WTC11 (cell line): ENCODE results near the gene R3HDM4. TPM values are rescaled to one million over a fixed set of nuclear protein-coding genes. Genes with fewer than 3 reads are reported as not detected.

Experiments
- ATAC-seq: fragments of 200-7000 bp; cut with Tn5 transposase; 2 replicates; pipeline ENCODE4 v1.10.0; 2021; ENCODE audit warnings: mild to moderate bottlenecking, moderate library complexity
- CTCF ChIA-PET: fragments of 300-600 bp; sonication (Branson Sonifier 250); formaldehyde crosslinking; loops from one replicate; lab custom pipeline; 2021; ENCODE audit warnings: antibody characterized with exemption; lab: Charles Lee
- POLR2A ChIA-PET: fragments of 350-600 bp; sonication (Branson Sonifier 250); formaldehyde crosslinking; loops from one replicate; lab custom pipeline; 2021; ENCODE audit warnings: antibody characterized with exemption; lab: Charles Lee
- DNase-seq: peaks from one replicate; pipeline ENCODE4 v3.0.0; 2021; ENCODE audit warnings: low spot score
- H3K27ac Mint-ChIP-seq: 2 replicates; pipeline ENCODE4 v1.8.0; 2021; ENCODE audit warnings: mixed read lengths
- H3K27me3 Mint-ChIP-seq: 2 replicates; pipeline ENCODE4 v1.8.0; 2021; ENCODE audit warnings: low read depth, mild to moderate bottlenecking, moderate library complexity, mixed read lengths
- H3K36me3 Mint-ChIP-seq: 2 replicates; pipeline ENCODE4 v1.8.0; 2021; ENCODE audit warnings: mixed read lengths
- H3K4me1 Mint-ChIP-seq: 2 replicates; pipeline ENCODE4 v1.8.0; 2022; ENCODE audit warnings: mixed read lengths
- H3K4me3 Mint-ChIP-seq: 2 replicates; pipeline ENCODE4 v1.8.0; 2021; ENCODE audit warnings: mild to moderate bottlenecking, moderate library complexity, mixed read lengths
- H3K9me3 Mint-ChIP-seq: 2 replicates; pipeline ENCODE4 v1.8.0; 2021; ENCODE audit warnings: mixed read lengths
- ETV6 ChIP-seq: sonication (generic); formaldehyde crosslinking; IDR thresholded peaks from 2 replicates; pipeline ENCODE4 v1.8.1; 2022; ENCODE audit warnings: mild to moderate bottlenecking, missing genetic modification reagents
- FOXK1 ChIP-seq: sonication (generic); formaldehyde crosslinking; IDR thresholded peaks from 2 replicates; pipeline ENCODE4 v1.8.0; 2022; ENCODE audit warnings: mild to moderate bottlenecking, moderate library complexity, missing genetic modification reagents
- HMGA2 ChIP-seq: fragments of 250-450 bp; sonication (Bioruptor Pico); IDR thresholded peaks from 2 replicates; pipeline ENCODE4 v1.4.0; 2021; ENCODE audit warnings: mild to moderate bottlenecking, moderate library complexity
- NR1H2 ChIP-seq: sonication (generic); formaldehyde crosslinking; IDR thresholded peaks from 2 replicates; pipeline ENCODE4 v1.9.0; 2021; ENCODE audit warnings: mild to moderate bottlenecking, moderate library complexity, missing genetic modification reagents
- PRRX2 ChIP-seq: fragments of 250-450 bp; sonication (Bioruptor Pico); IDR thresholded peaks from 2 replicates; pipeline ENCODE4 v1.8.0; 2021; ENCODE audit warnings: mild to moderate bottlenecking
- RELA ChIP-seq: sonication (generic); formaldehyde crosslinking; IDR thresholded peaks from 2 replicates; pipeline ENCODE4 v1.8.1; 2022; ENCODE audit warnings: missing genetic modification reagents, mild to moderate bottlenecking, borderline replicate concordance
- TCF7 ChIP-seq: sonication (generic); formaldehyde crosslinking; IDR thresholded peaks from 2 replicates; pipeline ENCODE4 v1.8.0; 2022; ENCODE audit warnings: mild to moderate bottlenecking, low read depth, missing genetic modification reagents, moderate library complexity
- TEAD4 ChIP-seq: sonication (generic); formaldehyde crosslinking; IDR thresholded peaks from 2 replicates; pipeline ENCODE4 v1.8.0; 2022; ENCODE audit warnings: mild to moderate bottlenecking, missing genetic modification reagents
- TP53 ChIP-seq: sonication (generic); formaldehyde crosslinking; IDR thresholded peaks from 2 replicates; pipeline ENCODE4 v1.8.1; 2023; ENCODE audit warnings: mild to moderate bottlenecking, missing genetic modification reagents
- ZNF317 ChIP-seq: sonication (generic); formaldehyde crosslinking; IDR thresholded peaks from 2 replicates; pipeline ENCODE4 v1.8.1; 2023; ENCODE audit warnings: low read depth, mild to moderate bottlenecking, moderate library complexity, missing genetic modification reagents, borderline replicate concordance
- ZNF416 ChIP-seq: fragments of 250-450 bp; sonication (Bioruptor Pico); IDR thresholded peaks from 2 replicates; pipeline ENCODE4 v1.9.0; 2021; ENCODE audit warnings: mild to moderate bottlenecking, inconsistent platforms
- ZNF423 ChIP-seq: fragments of 250-450 bp; sonication (Bioruptor Pico); IDR thresholded peaks from 2 replicates; pipeline ENCODE4 v2.1.2; 2022; ENCODE audit warnings: mild to moderate bottlenecking, moderate library complexity
- total RNA-seq: library from RNA; stranded (reverse); gene quantifications from 3 replicates; pipeline ENCODE4 v1.2.3, GENCODE V29; 2021
- TF ChIP-seq, protein P1 (sequence below): sonication (generic); formaldehyde crosslinking; IDR thresholded peaks from 2 replicates; pipeline ENCODE4 v1.8.1; 2023; ENCODE audit warnings: mild to moderate bottlenecking, missing genetic modification reagents, moderate library complexity
- TF ChIP-seq, protein P2 (sequence below): sonication (generic); formaldehyde crosslinking; IDR thresholded peaks from 2 replicates; pipeline ENCODE4 v1.8.1; 2022; ENCODE audit warnings: low read depth, missing genetic modification reagents, borderline replicate concordance
- TF ChIP-seq, protein P3 (sequence below): sonication (generic); formaldehyde crosslinking; IDR thresholded peaks from 2 replicates; pipeline ENCODE4 v1.8.0; 2023; ENCODE audit warnings: mild to moderate bottlenecking, missing genetic modification reagents
- TF ChIP-seq, protein P4 (sequence below): sonication (generic); formaldehyde crosslinking; IDR thresholded peaks from 2 replicates; pipeline ENCODE4 v1.8.0; 2022; ENCODE audit warnings: mild to moderate bottlenecking, missing genetic modification reagents
- TF ChIP-seq, protein P5 (sequence below): sonication (generic); formaldehyde crosslinking; IDR thresholded peaks from 2 replicates; pipeline ENCODE4 v1.8.1; 2023; ENCODE audit warnings: mild to moderate bottlenecking, missing genetic modification reagents
- TF ChIP-seq, protein P6 (sequence below): fragments of 250-450 bp; sonication (Bioruptor Pico); IDR thresholded peaks from 2 replicates; pipeline ENCODE4 v1.9.0; 2021; ENCODE audit warnings: moderate library complexity, mild to moderate bottlenecking, inconsistent platforms, borderline replicate concordance
- TF ChIP-seq, protein P7 (sequence below): sonication (generic); formaldehyde crosslinking; conservative IDR thresholded peaks from 2 replicates; pipeline ENCODE4 v1.8.1; 2022; ENCODE audit warnings: mild to moderate bottlenecking, missing genetic modification reagents

Gene R3HDM4
- total RNA-seq, 1 experiment from 2014 or later = 99.5 TPM

DNA sequence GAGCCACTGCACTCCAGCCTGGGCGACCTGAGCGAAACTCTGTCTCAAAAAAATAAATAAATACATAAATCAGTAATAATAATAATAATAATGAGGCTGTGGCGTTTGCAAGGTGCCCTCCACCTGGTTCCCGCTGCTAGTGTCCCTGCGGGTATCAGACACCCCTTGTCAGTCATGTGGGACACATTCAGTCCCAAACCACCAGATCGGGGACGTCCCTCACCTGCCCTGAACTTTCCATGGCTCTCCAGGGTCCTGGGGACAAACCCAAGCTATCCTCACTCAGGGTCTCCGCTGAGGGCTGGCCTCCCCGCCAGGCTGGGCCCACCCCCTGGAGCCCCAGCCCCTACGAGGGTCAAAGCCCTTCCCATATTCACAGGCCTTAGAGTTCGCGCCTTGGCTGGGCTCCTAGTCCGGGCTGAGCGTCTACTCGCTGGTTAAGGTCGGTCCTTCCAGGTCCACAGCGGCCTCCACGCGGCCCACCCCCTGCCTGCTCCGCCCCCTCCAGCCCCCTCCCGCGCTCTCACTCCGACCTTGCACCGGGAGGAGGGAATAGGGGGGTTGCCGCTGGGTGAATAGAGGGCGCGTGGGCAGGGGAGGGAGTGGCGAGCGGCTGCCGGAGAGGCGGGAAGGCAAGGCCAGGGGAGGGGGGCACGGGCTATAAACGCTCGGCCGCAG is 3.8 kb upstream of the R3HDM4 start:
- TF ChIP-seq, protein P1, sequence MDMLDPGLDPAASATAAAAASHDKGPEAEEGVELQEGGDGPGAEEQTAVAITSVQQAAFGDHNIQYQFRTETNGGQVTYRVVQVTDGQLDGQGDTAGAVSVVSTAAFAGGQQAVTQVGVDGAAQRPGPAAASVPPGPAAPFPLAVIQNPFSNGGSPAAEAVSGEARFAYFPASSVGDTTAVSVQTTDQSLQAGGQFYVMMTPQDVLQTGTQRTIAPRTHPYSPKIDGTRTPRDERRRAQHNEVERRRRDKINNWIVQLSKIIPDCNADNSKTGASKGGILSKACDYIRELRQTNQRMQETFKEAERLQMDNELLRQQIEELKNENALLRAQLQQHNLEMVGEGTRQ = no peak
- TF ChIP-seq RELA (CRISPR knock-in tag) (no peak), TP53 (no peak), FOXK1 (no peak), NR1H2 (CRISPR knock-in tag) (no peak), TEAD4 (no peak), ETV6 (CRISPR knock-in tag) (no peak)
- TF ChIP-seq, protein P2, sequence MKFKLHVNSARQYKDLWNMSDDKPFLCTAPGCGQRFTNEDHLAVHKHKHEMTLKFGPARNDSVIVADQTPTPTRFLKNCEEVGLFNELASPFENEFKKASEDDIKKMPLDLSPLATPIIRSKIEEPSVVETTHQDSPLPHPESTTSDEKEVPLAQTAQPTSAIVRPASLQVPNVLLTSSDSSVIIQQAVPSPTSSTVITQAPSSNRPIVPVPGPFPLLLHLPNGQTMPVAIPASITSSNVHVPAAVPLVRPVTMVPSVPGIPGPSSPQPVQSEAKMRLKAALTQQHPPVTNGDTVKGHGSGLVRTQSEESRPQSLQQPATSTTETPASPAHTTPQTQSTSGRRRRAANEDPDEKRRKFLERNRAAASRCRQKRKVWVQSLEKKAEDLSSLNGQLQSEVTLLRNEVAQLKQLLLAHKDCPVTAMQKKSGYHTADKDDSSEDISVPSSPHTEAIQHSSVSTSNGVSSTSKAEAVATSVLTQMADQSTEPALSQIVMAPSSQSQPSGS (CRISPR knock-in tag) = no peak
- TF ChIP-seq, all 79 proteins: peak for 0
- DNase-seq (peak; percentile 48), ATAC-seq (peak; percentile 13)
- Mint-ChIP-seq H3K9me3 (no peaks in the 10 kb centered on the region), H3K4me3 (peak overlapping the region; percentile 57), H3K36me3 (no peaks in the 10 kb centered on the region), H3K27ac (no peak overlapping the region), H3K4me1 (peaks cover 3% of the 10 kb centered on the region), H3K27me3 (peaks cover 68% of the 10 kb centered on the region)
- ChIA-PET POLR2A (no interaction called here), CTCF (interaction anchor here (1.1 to 2.6 kb wide), 2 partner anchors 8 to 53 kb away, joined by 3 to 10 read pairs; no protein-coding TSS in a partner anchor)

DNA sequence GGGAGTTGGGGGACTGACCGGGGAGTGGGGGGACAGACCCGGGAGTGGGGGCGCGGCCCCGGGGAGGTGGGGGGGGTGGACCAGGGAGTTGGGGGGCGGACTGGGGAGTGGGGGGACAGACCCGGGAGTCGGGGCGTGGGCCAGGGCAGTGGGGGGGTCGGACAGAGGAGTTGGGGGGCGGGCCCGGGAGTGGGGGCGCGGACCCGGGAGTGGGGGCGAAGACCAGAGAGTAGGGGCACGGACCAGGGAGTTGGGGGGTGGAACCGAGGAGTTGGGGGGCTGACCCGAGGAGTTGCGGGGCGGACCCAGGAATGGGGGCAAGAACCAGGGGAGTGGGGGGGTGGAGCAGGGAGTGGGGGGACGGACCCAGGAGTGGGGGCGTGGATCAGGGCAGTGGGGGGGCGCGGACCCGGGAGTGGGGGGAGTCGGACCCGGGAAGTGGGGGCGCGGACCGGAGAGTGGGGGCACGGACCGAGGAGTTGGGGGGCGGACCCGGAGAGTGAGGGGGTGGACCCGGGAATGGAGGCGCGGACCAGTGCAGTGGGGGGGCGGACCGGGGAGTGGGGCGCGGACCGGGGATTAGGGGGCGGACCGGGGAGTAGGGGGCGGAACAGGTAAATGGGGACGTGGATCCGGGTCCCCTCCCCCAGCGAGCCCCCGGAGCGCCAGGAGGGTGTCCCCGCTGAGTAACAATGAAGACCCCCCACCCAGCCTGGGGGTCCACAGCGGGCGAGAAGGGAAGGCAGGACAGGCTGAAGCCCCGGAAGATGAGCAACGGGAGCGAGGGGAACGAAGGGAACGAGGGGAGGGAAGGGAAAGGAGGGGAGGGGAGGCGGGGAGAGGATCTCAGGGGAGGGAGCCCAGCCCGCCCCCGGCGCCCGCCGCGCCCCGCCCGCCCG is 589 bp downstream of the R3HDM4 start:
- Mint-ChIP-seq H3K9me3 (no peaks in the 10 kb centered on the region), H3K4me1 (no peaks in the 10 kb centered on the region), H3K36me3 (peaks cover 3% of the 10 kb centered on the region; the same call in 1 of the 2 replicates), H3K27ac (no peak overlapping the region), H3K4me3 (peak overlapping the region; percentile 67), H3K27me3 (peaks cover 31% of the 10 kb centered on the region)
- TF ChIP-seq TCF7 (CRISPR knock-in tag) (no peak), ZNF423 (CRISPR knock-in tag) (peak; percentile 48; the same call in 1 of the 2 replicates)
- ATAC-seq (no peak), DNase-seq (no peak)
- CTCF ChIA-PET = no interaction called here
- POLR2A ChIA-PET = no interaction called here

DNA sequence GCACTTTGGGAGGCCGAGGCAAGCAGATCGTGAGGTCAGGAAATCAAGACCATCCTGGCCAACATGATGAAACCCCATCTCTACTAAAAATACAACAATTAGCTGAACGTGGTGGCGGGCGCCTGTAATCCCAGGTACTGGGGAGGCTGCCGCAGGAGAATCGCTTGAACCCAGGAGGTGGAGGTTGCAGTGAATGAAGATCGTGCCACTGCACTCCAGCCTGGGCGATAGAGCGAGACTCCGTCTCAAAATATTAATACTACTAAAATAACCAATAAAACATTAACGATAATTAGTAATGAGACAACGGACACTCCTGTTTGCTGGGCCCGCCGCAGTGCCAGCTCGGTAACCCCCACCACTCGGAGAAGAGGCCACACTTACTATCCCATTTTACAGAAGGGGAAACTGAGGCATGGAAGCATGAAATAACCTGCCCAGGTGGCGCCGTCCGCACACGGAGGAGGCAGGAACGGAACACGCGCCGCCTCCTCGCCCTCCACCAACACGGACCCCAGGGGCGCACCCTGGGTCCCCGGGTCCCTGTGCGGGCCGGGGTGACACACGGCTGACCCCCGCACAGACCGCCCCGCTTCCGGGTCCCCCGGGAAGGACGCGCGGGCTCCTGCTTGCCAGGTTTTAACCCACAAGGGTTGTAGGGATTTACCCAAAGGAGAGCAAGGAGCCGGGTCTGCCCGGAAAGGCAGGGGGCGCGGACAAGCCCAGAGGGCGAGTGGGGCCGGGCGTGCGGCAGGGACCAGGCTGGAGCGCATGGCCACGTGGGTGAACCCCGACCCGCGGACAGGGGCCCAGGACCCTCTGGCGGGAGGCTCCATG is 1.6 kb downstream of the R3HDM4 start:
- H3K4me1 Mint-ChIP-seq = no peaks in the 10 kb centered on the region
- H3K4me3 Mint-ChIP-seq = peak overlapping the region; percentile 62
- peaks cover 26% of the 10 kb centered on the region for H3K27me3 Mint-ChIP-seq
- DNase-seq = no peak
- POLR2A ChIA-PET = no interaction called here
- peak; percentile 61 for ATAC-seq
- peaks cover 3% of the 10 kb centered on the region; the same call in 1 of the 2 replicates for H3K36me3 Mint-ChIP-seq
- no peaks in the 10 kb centered on the region for H3K9me3 Mint-ChIP-seq
- H3K27ac Mint-ChIP-seq = no peak overlapping the region
- CTCF ChIA-PET = no interaction called here
- TF ChIP-seq ZNF416 (CRISPR knock-in tag) (no peak), HMGA2 (CRISPR knock-in tag) (no peak), RELA (CRISPR knock-in tag) (peak; percentile 82), FOXK1 (no peak), PRRX2 (CRISPR knock-in tag) (no peak), TP53 (no peak), ZNF317 (CRISPR knock-in tag) (no peak)
- TF ChIP-seq, protein P3, sequence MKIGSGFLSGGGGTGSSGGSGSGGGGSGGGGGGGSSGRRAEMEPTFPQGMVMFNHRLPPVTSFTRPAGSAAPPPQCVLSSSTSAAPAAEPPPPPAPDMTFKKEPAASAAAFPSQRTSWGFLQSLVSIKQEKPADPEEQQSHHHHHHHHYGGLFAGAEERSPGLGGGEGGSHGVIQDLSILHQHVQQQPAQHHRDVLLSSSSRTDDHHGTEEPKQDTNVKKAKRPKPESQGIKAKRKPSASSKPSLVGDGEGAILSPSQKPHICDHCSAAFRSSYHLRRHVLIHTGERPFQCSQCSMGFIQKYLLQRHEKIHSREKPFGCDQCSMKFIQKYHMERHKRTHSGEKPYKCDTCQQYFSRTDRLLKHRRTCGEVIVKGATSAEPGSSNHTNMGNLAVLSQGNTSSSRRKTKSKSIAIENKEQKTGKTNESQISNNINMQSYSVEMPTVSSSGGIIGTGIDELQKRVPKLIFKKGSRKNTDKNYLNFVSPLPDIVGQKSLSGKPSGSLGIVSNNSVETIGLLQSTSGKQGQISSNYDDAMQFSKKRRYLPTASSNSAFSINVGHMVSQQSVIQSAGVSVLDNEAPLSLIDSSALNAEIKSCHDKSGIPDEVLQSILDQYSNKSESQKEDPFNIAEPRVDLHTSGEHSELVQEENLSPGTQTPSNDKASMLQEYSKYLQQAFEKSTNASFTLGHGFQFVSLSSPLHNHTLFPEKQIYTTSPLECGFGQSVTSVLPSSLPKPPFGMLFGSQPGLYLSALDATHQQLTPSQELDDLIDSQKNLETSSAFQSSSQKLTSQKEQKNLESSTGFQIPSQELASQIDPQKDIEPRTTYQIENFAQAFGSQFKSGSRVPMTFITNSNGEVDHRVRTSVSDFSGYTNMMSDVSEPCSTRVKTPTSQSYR (CRISPR knock-in tag) = no peak
- TF ChIP-seq, protein P4, sequence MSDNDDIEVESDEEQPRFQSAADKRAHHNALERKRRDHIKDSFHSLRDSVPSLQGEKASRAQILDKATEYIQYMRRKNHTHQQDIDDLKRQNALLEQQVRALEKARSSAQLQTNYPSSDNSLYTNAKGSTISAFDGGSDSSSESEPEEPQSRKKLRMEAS = peak; percentile 57; the same call in 1 of the 2 replicates
- TF ChIP-seq, protein P5, sequence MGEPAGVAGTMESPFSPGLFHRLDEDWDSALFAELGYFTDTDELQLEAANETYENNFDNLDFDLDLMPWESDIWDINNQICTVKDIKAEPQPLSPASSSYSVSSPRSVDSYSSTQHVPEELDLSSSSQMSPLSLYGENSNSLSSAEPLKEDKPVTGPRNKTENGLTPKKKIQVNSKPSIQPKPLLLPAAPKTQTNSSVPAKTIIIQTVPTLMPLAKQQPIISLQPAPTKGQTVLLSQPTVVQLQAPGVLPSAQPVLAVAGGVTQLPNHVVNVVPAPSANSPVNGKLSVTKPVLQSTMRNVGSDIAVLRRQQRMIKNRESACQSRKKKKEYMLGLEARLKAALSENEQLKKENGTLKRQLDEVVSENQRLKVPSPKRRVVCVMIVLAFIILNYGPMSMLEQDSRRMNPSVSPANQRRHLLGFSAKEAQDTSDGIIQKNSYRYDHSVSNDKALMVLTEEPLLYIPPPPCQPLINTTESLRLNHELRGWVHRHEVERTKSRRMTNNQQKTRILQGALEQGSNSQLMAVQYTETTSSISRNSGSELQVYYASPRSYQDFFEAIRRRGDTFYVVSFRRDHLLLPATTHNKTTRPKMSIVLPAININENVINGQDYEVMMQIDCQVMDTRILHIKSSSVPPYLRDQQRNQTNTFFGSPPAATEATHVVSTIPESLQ (CRISPR knock-in tag) = no peak
- TF ChIP-seq, protein P6, sequence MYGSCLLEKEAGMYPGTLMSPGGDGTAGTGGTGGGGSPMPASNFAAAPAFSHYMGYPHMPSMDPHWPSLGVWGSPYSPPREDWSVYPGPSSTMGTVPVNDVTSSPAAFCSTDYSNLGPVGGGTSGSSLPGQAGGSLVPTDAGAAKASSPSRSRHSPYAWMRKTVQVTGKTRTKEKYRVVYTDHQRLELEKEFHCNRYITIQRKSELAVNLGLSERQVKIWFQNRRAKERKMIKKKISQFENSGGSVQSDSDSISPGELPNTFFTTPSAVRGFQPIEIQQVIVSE (CRISPR knock-in tag) = no peak
- TF ChIP-seq, protein P7, sequence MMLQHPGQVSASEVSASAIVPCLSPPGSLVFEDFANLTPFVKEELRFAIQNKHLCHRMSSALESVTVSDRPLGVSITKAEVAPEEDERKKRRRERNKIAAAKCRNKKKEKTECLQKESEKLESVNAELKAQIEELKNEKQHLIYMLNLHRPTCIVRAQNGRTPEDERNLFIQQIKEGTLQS (CRISPR knock-in tag) = no peak
